Brain microvascular endothelial cell (primary cell): ENCODE measurements around the gene DAB2IP.

ENCODE experiments used
- DNase-seq: peaks from one replicate; pipeline ENCODE4 v3.0.0-alpha.2; 2020
- H3K27ac ChIP-seq: fragments of 250-450 bp; sonication (Bioruptor Pico); 2 replicates; pipeline ENCODE4 v1.5.1; 2020; ENCODE audit warnings: mild to moderate bottlenecking, moderate library complexity
- H3K27me3 ChIP-seq: fragments of 250-450 bp; sonication (Bioruptor Pico); replicated peaks from 2 replicates; pipeline ENCODE4 v1.5.1; 2020; ENCODE audit warnings: mild to moderate bottlenecking
- H3K36me3 ChIP-seq: fragments of 250-450 bp; sonication (Bioruptor Pico); replicated peaks from 2 replicates; pipeline ENCODE4 v1.5.1; 2020; ENCODE audit warnings: mild to moderate bottlenecking
- H3K4me3 ChIP-seq: 2 replicates; pipeline ENCODE4 v1.5.1; 2011; ENCODE audit warnings: low read depth, mild to moderate bottlenecking, control low read depth, low read length, moderate library complexity
- CTCF ChIP-seq: IDR thresholded peaks from 2 replicates; pipeline ENCODE4 v1.5.1; 2011; ENCODE audit warnings: low read depth, mild to moderate bottlenecking, moderate library complexity, low read length, control low read depth, inconsistent platforms; ENCODE audit errors: missing control alignments
- in situ Hi-C: cut with HindIII; loops from 2 replicates; pipeline ENCODE4 v1.10.0; 2017; ENCODE audit warnings: low sequenced_read_pairs, low pct_ligation_motif_present

The DAB2IP gene

GRCh38 chr9:121711281-121711680 is 59.8 kb downstream of the DAB2IP start:
- H3K4me3 ChIP-seq, result no peak overlapping the region
- DNase-seq, result no peak
- no peaks in the 10 kb centered on the region for H3K36me3 ChIP-seq
- TF ChIP-seq CTCF, result no peak
- H3K27ac ChIP-seq, result no peak overlapping the region
- in situ Hi-C loops, result no loop called here
- H3K27me3 ChIP-seq, result no peaks in the 10 kb centered on the region

GRCh38 chr9:121711797-121712196 is 60.4 kb downstream of the DAB2IP start:
- no peaks in the 10 kb centered on the region for H3K36me3 ChIP-seq
- H3K27me3 ChIP-seq, result no peaks in the 10 kb centered on the region
- no peak for DNase-seq
- no peak overlapping the region for H3K4me3 ChIP-seq
- H3K27ac ChIP-seq, result no peak overlapping the region
- in situ Hi-C loops, result no loop called here
- TF ChIP-seq CTCF, result no peak

GRCh38 chr9:121713400-121714070 is 62.1 kb downstream of the DAB2IP start:
- H3K36me3 ChIP-seq, result no peaks in the 10 kb centered on the region
- in situ Hi-C loops, result no loop called here

GRCh38 chr9:121714075-121714705 is 62.8 kb downstream of the DAB2IP start:
- in situ Hi-C loops, result no loop called here
- DNase-seq, result no peak
- no peaks in the 10 kb centered on the region for H3K36me3 ChIP-seq
- no peak overlapping the region for H3K4me3 ChIP-seq
- TF ChIP-seq CTCF, result no peak
- no peaks in the 10 kb centered on the region for H3K27me3 ChIP-seq
- no peak overlapping the region for H3K27ac ChIP-seq

More at GRCh38 chr9:121713400-121714070, 62.1 kb downstream of the DAB2IP start:
- TF ChIP-seq CTCF, result no peak
- DNase-seq, result no peak
- no peak overlapping the region for H3K4me3 ChIP-seq
- H3K27me3 ChIP-seq, result no peaks in the 10 kb centered on the region
- H3K27ac ChIP-seq, result no peak overlapping the region

GRCh38 chr9:121714873-121715272 is 63.4 kb downstream of the DAB2IP start:
- H3K27ac ChIP-seq, result no peak overlapping the region
- in situ Hi-C loops, result no loop called here
- DNase-seq, result no peak
- H3K27me3 ChIP-seq, result no peaks in the 10 kb centered on the region
- H3K4me3 ChIP-seq, result no peak overlapping the region
- no peak for TF ChIP-seq CTCF
- no peaks in the 10 kb centered on the region for H3K36me3 ChIP-seq
